Adipocyte (in vitro differentiated cells): ENCODE data around the gene MOK.
"Not testable (repeated sequence)": the region's sequence is repeated elsewhere in the genome, so short reads cannot be mapped to it uniquely, and the experiment has no call there.

Experiments
- DNase-seq: peaks from one replicate; pipeline ENCODE4 v3.0.0-alpha.2; 2015; ENCODE audit warnings: low read depth
- H3K27me3 ChIP-seq: replicated peaks from 2 replicates; pipeline ENCODE4 v1.7.0; 2013; ENCODE audit warnings: mild to moderate bottlenecking, low read length, moderate library complexity; ENCODE audit not compliant: control insufficient read depth, insufficient read depth
- H3K36me3 ChIP-seq: 2 replicates; pipeline ENCODE4 v1.7.0; 2013; ENCODE audit warnings: low read length, mild to moderate bottlenecking, moderate library complexity; ENCODE audit not compliant: control insufficient read depth, insufficient read depth, severe bottlenecking
- H3K4me1 ChIP-seq: 2 replicates; pipeline ENCODE4 v1.7.0; 2013; ENCODE audit warnings: mild to moderate bottlenecking, low read length, moderate library complexity; ENCODE audit not compliant: control insufficient read depth, insufficient read depth
- H3K4me3 ChIP-seq: 2 replicates; pipeline ENCODE4 v1.7.0; 2013; ENCODE audit warnings: mild to moderate bottlenecking, low read length, moderate library complexity
- H3K9ac ChIP-seq: 2 replicates; pipeline ENCODE4 v1.7.0; 2013; ENCODE audit warnings: mild to moderate bottlenecking, low read length, moderate library complexity
- H3K9me3 ChIP-seq: 2 replicates; pipeline ENCODE4 v1.7.0; 2013; ENCODE audit warnings: mild to moderate bottlenecking, low read length, moderate library complexity; ENCODE audit not compliant: control insufficient read depth

MOK gene

GRCh38 chr14:102255401-102256190 lies 49.4 kb downstream of the MOK start:
- Histone ChIP-seq H3K36me3 (no peaks in the 10 kb centered on the region), H3K4me3 (no peak overlapping the region), H3K9ac (peak overlapping the region; percentile 29), H3K9me3 (no peaks in the 10 kb centered on the region), H3K4me1 (peaks cover 6% of the 10 kb centered on the region), H3K27me3 (no peaks in the 10 kb centered on the region)
- no peak for DNase-seq

- H3K9ac ChIP-seq: no peak overlapping the region
- no peaks in the 10 kb centered on the region for H3K36me3 ChIP-seq
- H3K4me1 ChIP-seq: peaks cover 6% of the 10 kb centered on the region
- no peaks in the 10 kb centered on the region for H3K27me3 ChIP-seq
- no peak overlapping the region for H3K4me3 ChIP-seq
- no peaks in the 10 kb centered on the region for H3K9me3 ChIP-seq
- DNase-seq: no peak
Observed at GRCh38 chr14:102252834-102253801, 51.8 kb downstream of the MOK start.

- no peak for DNase-seq
- no peak overlapping the region for H3K4me3 ChIP-seq
- H3K27me3 ChIP-seq: no peaks in the 10 kb centered on the region
- no peaks in the 10 kb centered on the region for H3K36me3 ChIP-seq
- H3K9me3 ChIP-seq: no peaks in the 10 kb centered on the region
- no peak overlapping the region for H3K9ac ChIP-seq
- peaks cover 6% of the 10 kb centered on the region for H3K4me1 ChIP-seq
Observed at GRCh38 chr14:102251161-102251560, 53.8 kb downstream of the MOK start.

- peaks cover 4% of the 10 kb centered on the region for H3K4me1 ChIP-seq
- H3K9me3 ChIP-seq: no peaks in the 10 kb centered on the region
- DNase-seq: no peak
- no peak overlapping the region for H3K4me3 ChIP-seq
- no peaks in the 10 kb centered on the region for H3K36me3 ChIP-seq
- H3K9ac ChIP-seq: no peak overlapping the region
- no peaks in the 10 kb centered on the region for H3K27me3 ChIP-seq
Observed at GRCh38 chr14:102250636-102251035, 54.3 kb downstream of the MOK start.

GRCh38 chr14:102249981-102250380 lies 55.0 kb downstream of the MOK start:
- Histone ChIP-seq H3K9ac (no peak overlapping the region), H3K27me3 (no peaks in the 10 kb centered on the region), H3K36me3 (no peaks in the 10 kb centered on the region), H3K4me1 (no peaks in the 10 kb centered on the region), H3K9me3 (no peaks in the 10 kb centered on the region), H3K4me3 (no peak overlapping the region)
- no peak for DNase-seq

GRCh38 chr14:102249041-102249440 lies 55.9 kb downstream of the MOK start:
- Histone ChIP-seq H3K4me3 (no peak overlapping the region), H3K36me3 (no peaks in the 10 kb centered on the region), H3K4me1 (no peaks in the 10 kb centered on the region), H3K9me3 (no peaks in the 10 kb centered on the region), H3K9ac (no peak overlapping the region), H3K27me3 (no peaks in the 10 kb centered on the region)
- DNase-seq: no peak

GRCh38 chr14:102248121-102248520 lies 56.8 kb downstream of the MOK start:
- Histone ChIP-seq H3K4me1 (no peaks in the 10 kb centered on the region), H3K27me3 (no peaks in the 10 kb centered on the region), H3K9me3 (no peaks in the 10 kb centered on the region), H3K36me3 (no peaks in the 10 kb centered on the region), H3K4me3 (no peak overlapping the region), H3K9ac (no peak overlapping the region)
- DNase-seq: no peak

GRCh38 chr14:102246071-102246470 lies 58.9 kb downstream of the MOK start:
- H3K36me3 ChIP-seq: no peaks in the 10 kb centered on the region
- H3K9me3 ChIP-seq: no peaks in the 10 kb centered on the region
- no peak overlapping the region for H3K9ac ChIP-seq
- no peak for DNase-seq
- H3K27me3 ChIP-seq: no peaks in the 10 kb centered on the region
- H3K4me3 ChIP-seq: no peak overlapping the region
- H3K4me1 ChIP-seq: no peaks in the 10 kb centered on the region

- H3K9me3 ChIP-seq, H3K9ac ChIP-seq, DNase-seq, H3K36me3 ChIP-seq, H3K4me1 ChIP-seq, H3K27me3 ChIP-seq, H3K4me3 ChIP-seq: not testable (repeated sequence)
Observed at GRCh38 chr14:102243795-102244194, 61.2 kb downstream of the MOK start.

- no peaks in the 10 kb centered on the region for H3K4me1 ChIP-seq
- H3K4me3 ChIP-seq: no peak overlapping the region
- H3K36me3 ChIP-seq: no peaks in the 10 kb centered on the region
- H3K9me3 ChIP-seq: no peaks in the 10 kb centered on the region
- DNase-seq: no peak
- H3K27me3 ChIP-seq: no peaks in the 10 kb centered on the region
- no peak overlapping the region for H3K9ac ChIP-seq
Observed at GRCh38 chr14:102241147-102241546, 63.8 kb downstream of the MOK start.

GRCh38 chr14:102240481-102240880 lies 64.5 kb downstream of the MOK start:
- H3K9me3 ChIP-seq, H3K4me3 ChIP-seq, H3K9ac ChIP-seq, H3K36me3 ChIP-seq, H3K27me3 ChIP-seq, DNase-seq, H3K4me1 ChIP-seq: not testable (repeated sequence)
